HG03571 (cell line): ENCODE data around the gene SLC38A1.

ENCODE experiments used
- ATAC-seq: cut with Tn5 transposase; IDR thresholded peaks from one replicate; pipeline ENCODE4 v1.9.1; 2021; ENCODE audit not compliant: unreplicated experiment

The SLC38A1 gene

GRCh38 chr12:46144433-46144832 lies 124.4 kb downstream of the SLC38A1 start:
- no peak for ATAC-seq

- no peak for ATAC-seq
These were observed 132.6 kb downstream of the SLC38A1 start for GRCh38 chr12:46136249-46136648.

- ATAC-seq = no peak
These were observed 133.1 kb downstream of the SLC38A1 start for GRCh38 chr12:46135750-46136149.

GRCh38 chr12:46134852-46135251 lies 134.0 kb downstream of the SLC38A1 start:
- ATAC-seq = no peak

GRCh38 chr12:46134205-46134811 lies 134.5 kb downstream of the SLC38A1 start:
- ATAC-seq = no peak

- no peak for ATAC-seq
These were observed 135.1 kb downstream of the SLC38A1 start for GRCh38 chr12:46133751-46134150.
